TTC549 (cell line): Measurements from ENCODE around the gene ESM1.

Source experiments
- FAIRE-seq: peaks from 2 replicates; lab custom pipeline; 2012; peaks lifted over from hg19 to GRCh38; lab: Jason Lieb, UNC

ESM1 gene

DNA sequence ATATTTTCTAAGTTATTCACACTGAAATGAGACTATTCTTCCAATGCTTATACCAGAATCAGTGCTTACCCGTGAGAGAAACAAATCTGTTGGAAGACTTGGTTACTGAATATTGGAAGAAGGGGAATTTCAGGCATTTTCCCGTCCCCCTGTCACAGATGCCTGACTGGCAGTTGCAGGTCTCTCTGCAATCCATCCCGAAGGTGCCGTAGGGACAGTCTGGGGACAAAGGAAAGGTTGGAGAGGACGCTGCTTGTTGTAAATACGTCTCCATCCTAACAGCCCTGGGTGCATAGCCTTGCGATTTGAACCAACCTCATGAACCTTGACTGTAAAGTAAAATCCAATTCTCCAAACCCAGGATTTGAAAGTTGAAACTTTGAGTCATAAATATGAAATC lies 3.5 kb downstream of the ESM1 start:
- FAIRE-seq = no peak

DNA sequence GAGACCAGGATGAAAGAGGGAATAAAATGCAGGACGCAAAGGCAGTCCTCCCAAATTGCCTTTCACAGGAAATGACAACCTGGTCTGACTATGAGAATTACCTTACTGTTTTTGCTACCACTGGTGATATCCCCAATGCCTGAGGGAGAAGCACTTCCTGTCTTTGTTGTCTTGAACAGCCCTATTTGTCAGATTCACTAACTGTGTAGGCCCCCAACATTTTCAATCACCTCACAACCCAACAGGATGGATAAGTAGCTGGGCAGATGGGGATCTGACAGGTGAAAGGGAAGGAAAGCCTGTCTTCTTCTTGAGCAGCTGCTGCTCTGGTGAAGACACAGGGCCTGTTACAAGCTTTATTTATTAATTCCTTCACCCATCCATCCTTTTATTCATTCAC lies 9.7 kb downstream of the ESM1 start:
- no peak for FAIRE-seq

GRCh38 chr5:54969856-54970828 lies 15.3 kb downstream of the ESM1 start:
- no peak for FAIRE-seq

DNA sequence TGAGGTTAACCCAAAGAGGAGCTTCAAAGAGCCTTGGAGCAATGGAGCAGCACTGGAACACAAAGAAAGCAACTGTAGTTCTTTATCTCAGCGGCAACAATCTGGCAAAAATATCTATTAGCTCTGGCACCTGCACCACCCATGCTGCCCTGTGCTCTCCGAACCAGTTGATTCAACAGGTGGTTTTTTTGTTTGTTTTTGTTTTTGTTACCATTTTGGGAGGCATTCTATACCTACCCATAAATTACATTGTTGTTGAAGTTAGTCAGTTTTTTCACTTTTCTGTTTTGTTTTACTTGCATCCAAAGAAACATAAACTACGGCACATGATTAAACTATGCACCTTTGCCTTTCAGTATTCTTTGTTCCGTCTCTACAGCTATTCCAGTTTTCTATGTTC lies 16.2 kb downstream of the ESM1 start:
- no peak for FAIRE-seq

DNA sequence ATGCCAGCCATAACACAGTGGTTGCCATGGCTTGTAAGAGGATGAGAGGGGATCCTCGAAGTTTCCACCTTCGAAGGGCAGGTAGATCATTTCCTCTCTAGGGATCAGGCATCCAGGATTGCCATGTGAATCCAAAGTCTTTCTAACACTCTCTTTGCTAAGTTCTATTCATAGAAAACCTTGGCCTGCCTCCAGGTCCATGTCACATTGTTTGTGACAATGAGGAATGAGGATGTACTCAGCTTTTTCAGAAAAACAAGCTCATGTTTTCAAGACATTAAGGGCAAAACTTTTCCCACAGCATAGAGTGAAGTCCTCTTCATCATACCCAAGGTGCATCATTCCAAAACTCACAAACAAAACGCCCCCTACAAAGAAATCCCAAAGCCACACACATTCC lies 19.6 kb downstream of the ESM1 start:
- no peak for FAIRE-seq

- no peak for FAIRE-seq
These were observed 21.0 kb downstream of the ESM1 start for GRCh38 chr5:54964405-54964804.

DNA sequence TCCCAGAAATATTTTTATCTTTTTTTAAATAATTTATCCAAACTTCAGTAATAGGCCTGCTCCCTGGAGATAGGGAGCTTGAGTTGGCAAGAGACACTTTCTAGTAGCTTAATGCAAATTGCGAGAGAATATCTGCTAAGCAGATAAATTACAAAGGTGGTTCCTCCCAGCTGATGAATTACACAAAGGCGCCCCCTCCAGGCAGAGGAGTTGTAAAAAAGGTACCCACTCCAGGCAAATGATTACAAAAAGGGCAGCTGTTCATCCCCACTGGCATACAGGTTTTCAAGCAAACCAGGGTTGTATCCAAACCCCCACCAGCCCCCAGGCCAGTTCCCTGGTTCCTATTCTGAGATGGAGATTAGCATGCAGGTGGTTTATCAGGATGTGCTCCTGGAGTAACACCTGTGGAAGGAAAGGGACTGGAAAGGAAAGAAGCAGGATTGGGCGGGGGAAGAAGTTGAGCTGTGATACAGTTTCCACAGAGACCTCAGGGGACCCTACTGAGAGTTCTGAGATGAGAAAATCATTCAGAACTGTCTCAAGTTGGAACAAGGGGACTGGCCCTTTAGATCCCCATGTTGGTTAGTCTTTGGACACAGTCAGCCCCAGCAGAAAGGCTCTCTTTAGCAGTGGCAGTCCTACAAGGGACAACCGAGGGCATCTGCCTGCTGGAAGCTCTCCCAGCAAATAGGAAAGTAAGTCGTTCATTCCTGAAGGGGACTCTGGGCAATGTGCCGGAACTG lies 25.5 kb downstream of the ESM1 start:
- FAIRE-seq = no peak

DNA sequence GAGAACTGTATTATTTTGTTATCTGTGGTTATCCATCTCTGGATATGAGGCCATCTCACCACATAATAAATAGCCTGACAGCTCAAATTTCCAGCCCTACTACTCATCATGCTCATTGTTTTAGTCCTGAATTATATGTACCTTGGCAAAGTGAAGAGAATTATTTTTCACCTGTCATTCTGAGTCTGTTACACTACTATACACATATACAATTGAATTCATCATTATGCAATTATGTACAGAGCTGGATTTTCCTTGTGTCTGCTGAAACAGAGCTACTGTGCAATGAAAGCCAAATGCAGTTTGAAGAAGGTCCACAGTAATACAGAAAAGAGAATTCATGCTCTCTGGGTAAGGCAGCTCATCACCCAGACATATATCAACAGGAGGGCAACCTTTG lies 28.5 kb downstream of the ESM1 start:
- no peak for FAIRE-seq

DNA sequence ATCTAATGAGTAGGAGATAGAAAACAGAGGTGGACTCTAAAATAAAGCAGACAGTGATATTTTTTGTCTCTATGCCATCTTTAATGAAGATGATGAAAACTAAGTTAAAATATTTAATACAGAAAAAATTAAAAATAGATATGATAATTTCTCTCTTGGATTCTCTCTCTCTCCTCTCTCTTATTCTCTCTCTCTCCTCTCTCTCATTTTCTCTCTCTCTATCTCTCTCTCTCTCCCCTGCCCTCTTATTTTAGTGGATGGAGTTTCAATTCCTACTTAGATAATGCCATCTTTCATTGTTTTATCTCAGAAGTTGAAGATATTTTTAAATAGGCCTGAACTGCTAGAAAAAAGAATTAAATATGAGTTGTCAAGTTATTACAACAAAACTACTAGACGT lies 38.2 kb downstream of the ESM1 start:
- no peak for FAIRE-seq

GRCh38 chr5:54946306-54946819 lies 39.0 kb downstream of the ESM1 start:
- no peak for FAIRE-seq

- FAIRE-seq = no peak
These were observed 41.0 kb downstream of the ESM1 start for GRCh38 chr5:54944364-54944763.

DNA sequence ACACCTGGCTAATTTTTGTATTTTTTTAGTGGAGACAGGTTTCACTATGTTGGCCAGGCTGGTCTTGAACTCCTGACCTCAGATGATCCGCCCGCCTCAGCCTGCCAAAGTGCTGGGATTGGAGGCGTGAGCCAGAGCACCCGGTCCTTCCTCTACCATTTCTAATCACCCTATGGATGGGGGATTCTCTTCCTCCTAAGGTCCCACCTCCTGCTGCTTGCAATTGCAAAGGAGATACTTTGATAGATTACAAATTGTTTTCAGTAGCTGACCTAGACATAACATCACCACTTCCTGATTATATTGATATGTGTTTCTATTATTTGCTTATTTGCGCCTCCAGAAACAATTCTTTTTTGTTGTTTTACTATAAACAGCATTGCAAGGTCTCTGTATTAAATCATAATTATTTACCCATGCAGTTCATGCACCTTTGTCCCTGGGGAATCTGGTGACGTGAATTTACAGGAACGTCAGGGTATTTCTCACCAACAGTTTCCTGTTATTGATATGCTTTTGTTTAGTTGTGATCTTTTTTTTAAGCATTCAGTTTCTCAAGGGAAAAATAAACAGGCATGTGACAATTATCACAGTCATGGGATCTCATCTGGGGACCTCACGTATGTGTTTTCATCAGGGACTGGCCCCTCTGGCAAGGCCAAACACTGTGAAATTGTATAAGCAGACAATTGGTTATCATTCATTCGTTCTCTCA lies 43.2 kb downstream of the ESM1 start:
- FAIRE-seq = no peak

DNA sequence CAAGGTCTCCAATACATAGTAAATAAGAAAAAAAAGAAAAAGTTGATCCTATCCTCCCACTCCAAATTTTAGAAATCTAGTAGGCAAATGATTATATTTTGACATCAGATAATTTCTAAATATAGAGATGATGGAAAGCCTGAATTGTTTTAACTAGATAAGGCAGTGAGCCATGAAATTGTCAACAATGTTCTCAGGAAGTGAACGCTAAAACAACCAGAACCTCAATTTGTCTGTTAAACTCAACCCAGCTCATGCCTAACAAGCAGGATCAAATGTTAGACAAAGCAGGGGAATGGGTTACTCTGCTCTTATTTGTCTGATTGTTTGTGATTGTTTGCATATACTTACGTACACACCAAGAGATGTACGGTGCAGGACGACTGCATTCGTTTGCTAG lies 49.2 kb downstream of the ESM1 start:
- FAIRE-seq = no peak

DNA sequence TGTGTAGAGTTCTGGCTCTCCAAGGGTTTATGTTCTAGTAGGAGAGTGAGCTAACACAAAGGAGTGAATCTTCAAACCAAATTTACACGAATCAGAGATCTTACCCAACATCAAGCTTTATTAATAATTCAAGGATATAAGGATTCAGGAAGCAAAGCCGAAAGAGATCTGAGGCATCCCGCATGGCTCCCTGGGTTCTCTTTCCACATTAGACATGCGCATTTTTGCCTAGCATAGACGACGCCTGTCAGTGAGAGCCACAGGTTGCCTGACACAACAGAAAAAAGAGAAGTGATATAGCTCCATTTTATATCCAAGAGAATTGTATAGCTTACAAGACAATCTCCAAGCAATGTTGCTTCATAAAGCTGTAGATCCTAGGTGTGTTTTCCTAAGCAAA lies 52.6 kb downstream of the ESM1 start:
- no peak for FAIRE-seq

DNA sequence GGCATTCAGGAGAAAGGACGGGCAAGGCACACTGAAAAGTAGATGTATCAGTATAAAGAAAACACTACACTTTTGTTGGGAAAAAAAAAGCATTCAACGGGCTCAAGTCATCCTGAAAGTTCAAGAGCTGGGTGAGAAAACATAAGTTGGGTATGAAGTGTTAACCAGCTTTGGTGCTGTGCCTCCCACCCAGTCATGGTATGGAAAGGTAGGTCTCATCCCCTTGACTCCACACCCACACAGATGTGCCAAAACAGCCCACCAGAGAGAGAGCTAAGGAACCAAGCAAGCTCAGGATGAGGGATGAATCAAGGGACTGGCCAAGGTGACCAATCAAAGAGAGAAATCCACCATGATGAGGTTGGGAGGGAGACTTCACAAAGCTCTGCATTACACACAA lies 54.7 kb downstream of the ESM1 start:
- no peak for FAIRE-seq
